GM12874 (cell line): ENCODE results near the gene PUS10.

Experiments
- CTCF ChIP-seq: IDR thresholded peaks from 2 replicates; pipeline ENCODE4 v1.5.1; 2011; ENCODE audit warnings: low read depth, mild to moderate bottlenecking, control low read depth, low read length, moderate library complexity; ENCODE audit not compliant: insufficient read depth

PUS10 gene

GRCh38 chr2:60974652-60975051 lies 43.4 kb downstream of the PUS10 start:
- TF ChIP-seq CTCF: no peak

DNA sequence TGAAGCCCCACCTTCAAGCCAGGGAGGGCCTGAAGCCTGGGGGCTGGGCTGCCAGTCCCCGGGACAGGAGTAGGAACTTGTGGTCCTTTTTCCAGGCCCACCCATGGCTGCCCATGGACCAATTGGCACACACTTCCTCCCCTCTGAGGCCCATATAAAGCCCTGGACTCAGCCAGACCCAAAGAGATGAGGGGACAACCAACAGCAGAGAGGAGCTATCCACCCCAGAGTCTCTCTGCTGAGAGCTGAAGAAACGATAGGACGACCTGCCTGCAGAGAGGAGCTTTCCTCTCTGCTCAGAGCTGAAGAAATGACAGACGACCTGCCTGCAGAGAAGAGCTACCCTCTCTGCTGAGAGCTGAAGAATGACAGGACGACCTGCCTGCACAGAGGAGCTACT lies 44.4 kb downstream of the PUS10 start:
- TF ChIP-seq CTCF: no peak

DNA sequence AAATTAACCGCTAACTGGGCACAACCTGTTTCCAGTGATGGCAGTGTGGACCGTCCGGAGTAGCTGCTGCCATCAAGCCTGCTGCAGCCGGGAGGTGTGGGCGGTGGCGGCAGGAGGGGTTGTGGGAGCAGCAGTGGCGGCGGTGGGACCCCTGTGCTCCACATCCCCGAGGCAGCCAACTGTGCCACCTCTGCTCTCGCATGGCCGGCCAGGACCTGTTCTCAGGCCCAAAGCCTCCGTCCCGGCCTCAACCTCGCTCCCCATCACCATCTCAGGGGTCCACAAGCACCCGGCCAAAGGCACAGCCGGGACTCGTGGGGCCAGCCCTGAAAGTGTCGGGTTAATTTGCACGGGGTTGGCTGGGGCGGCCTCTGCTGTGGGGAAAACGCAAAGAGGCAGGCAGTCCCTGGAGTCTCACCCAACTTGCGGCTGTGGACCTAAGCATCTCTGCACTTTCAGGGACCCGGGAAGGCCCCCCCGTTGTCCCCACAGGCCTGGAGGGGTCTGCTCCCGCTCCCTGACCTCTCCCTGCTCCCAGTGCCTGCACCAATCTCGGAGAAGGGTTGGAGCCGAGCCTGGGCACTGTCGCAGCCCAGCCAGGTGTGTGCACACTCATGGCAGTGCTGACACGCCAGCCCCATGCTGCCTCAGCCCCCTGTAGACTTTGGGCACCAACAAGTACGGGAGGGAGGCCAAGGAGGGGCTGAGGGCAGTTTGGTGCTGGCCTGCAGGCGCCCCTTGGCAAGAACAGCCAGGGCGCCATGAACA lies 45.0 kb downstream of the PUS10 start:
- no peak for TF ChIP-seq CTCF

DNA sequence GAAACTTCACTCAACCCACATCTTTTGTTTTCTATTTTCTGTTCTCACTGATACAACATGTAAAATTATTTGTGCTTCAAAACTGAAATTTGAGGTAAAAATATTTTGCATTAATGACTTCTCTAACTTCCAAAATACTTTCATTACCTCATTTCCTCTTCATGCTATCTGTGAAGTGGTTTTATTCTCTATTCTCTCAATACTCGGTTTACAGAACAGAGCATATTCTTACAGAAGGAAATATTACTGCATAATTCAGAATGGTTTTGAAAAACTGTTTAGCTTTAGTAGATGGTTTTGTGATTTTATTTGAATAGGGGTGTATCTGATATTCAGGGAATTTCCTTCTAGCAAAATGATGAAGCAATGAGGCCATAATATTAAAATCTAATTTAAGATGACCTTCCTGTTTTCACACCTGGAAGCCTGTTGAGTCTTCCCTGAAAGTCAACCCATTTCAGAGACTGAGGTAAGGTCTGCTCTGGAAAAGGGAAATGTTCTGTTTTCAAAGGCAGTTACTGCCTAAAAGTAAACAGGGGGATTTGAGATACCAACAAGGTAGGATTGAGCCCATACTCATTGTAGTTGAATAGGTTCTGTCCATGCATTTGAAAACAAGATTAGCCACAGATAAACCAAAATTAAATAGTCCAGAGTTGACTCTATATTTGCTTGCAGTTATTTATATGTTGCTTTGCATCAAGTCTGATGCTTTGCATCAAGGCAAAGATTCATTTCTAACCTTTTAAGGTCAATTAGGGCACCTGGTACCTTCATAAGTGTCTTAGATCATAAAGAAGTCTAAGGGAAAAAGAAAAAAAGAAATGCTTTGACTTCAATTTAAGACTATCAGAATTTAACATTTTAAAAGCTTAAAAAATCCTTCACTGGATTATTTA lies 51.3 kb downstream of the PUS10 start:
- no peak for TF ChIP-seq CTCF

- no peak for TF ChIP-seq CTCF
These were observed 52.6 kb downstream of the PUS10 start for GRCh38 chr2:60965499-60965785.

GRCh38 chr2:60964651-60965498 lies 53.2 kb downstream of the PUS10 start:
- no peak for TF ChIP-seq CTCF

DNA sequence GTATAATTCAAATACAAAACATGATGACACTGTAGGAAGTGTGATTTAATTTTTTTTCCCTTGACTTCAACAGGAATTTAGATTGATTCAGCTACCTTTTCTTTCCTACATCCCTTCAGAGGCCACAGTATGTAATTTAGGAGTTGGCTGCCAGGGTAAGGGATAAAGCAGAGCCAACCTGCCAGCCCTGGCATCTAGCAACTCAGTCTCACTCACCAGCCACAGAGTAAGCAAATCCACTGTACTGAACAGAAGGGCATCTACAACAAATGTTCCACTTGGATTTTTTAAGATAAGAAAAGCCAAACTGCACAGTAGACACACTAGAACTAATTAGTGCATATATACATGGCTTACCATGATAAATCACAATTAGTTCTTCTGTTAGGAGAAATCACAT lies 54.9 kb downstream of the PUS10 start:
- no peak for TF ChIP-seq CTCF
